Stimulated activated effector memory CD8-positive, alpha-beta T cell treated with anti-CD3 and anti-CD28 coated beads, Interleukin-12 subunit alpha, Interleukin-12 subunit beta, amount 100 ng/mL, for 72 hours (primary cell): Measurements from ENCODE around the gene VWA7.

ENCODE experiments used
- ATAC-seq: fragments of 150-1000 bp; cut with Tn5 transposase; 2 replicates; pipeline ENCODE4 v1.10.0; 2021
- DNase-seq, 2 donors: peaks; one replicate each; pipeline ENCODE4 v3.0.0; 2021 to 2022; ENCODE audit warnings: low spot score in 2 of 2
- H3K27ac Mint-ChIP-seq: one replicate; pipeline ENCODE4 v1.8.0; 2022; ENCODE audit warnings: mild to moderate bottlenecking, mixed read lengths
- H3K36me3 Mint-ChIP-seq: one replicate; pipeline ENCODE4 v1.8.0; 2022; ENCODE audit warnings: mild to moderate bottlenecking, mixed read lengths
- H3K4me1 Mint-ChIP-seq: one replicate; pipeline ENCODE4 v1.8.0; 2022; ENCODE audit warnings: mixed read lengths
- H3K4me3 Mint-ChIP-seq: one replicate; pipeline ENCODE4 v1.8.0; 2022; ENCODE audit warnings: mild to moderate bottlenecking, mixed read lengths
- H3K9me3 Mint-ChIP-seq: one replicate; pipeline ENCODE4 v1.8.0; 2022; ENCODE audit warnings: mixed read lengths

Gene VWA7

GRCh38 chr6:31792761-31793171 lies 15.6 kb upstream of the VWA7 start:
- no peak for DNase-seq
- Mint-ChIP-seq H3K9me3 (no peaks in the 10 kb centered on the region), H3K4me3 (peak overlapping the region; percentile 95), H3K27ac (peak overlapping the region; percentile 99), H3K36me3 (peaks cover 68% of the 10 kb centered on the region), H3K4me1 (peaks cover 40% of the 10 kb centered on the region)
- no peak for ATAC-seq

- H3K36me3 Mint-ChIP-seq, result peaks cover 73% of the 10 kb centered on the region
- DNase-seq, result no peak
- no peak overlapping the region for H3K4me3 Mint-ChIP-seq
- peaks cover 36% of the 10 kb centered on the region for H3K4me1 Mint-ChIP-seq
- peak overlapping the region; percentile 99 for H3K27ac Mint-ChIP-seq
- no peaks in the 10 kb centered on the region for H3K9me3 Mint-ChIP-seq
- ATAC-seq, result no peak
Measured at GRCh38 chr6:31792090-31792374, 14.9 kb upstream of the VWA7 start.

DNA sequence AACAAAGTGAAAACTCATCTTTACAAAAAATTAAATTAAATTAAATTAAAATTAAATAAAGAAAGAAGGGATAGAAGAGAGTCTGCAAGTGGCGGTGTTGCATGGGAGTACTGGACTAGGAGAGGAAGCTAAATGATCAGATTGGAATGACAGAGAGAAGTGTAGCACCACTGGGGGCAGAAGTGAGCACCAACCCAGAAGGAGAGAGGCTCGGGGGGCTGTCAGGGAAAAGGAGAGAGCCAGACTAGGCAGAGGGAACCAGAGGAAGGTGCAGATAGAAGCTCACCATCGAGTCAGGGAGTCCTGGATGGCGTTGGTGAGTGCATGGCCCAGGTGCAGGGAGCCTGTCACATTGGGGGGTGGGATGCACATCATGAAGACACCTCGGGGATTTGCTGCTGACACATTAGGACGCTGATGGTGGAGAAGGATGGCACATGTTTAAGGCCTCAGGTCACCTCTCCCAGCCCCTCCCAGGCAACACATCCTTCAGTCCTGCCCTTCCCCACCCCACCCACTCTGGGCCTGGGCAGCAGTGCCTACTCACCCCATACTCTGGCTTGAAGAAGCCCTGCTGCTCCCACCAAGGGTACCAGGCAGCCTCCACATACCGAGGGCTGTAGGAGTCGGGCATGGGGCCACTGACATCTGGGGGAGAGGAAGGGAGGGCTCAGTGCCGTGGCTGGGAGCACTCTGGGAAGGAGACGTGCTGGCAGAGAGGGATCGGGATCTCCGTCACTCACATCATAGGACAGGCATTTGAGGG lies 14.4 kb upstream of the VWA7 start:
- no peak for ATAC-seq
- DNase-seq, result no peak
- Mint-ChIP-seq H3K36me3 (peaks cover 78% of the 10 kb centered on the region), H3K27ac (peak overlapping the region; percentile 99), H3K4me1 (peaks cover 36% of the 10 kb centered on the region), H3K9me3 (no peaks in the 10 kb centered on the region), H3K4me3 (no peak overlapping the region)

GRCh38 chr6:31785475-31785874 lies 8.3 kb upstream of the VWA7 start:
- DNase-seq (no peak), ATAC-seq (no peak)
- peak overlapping the region; percentile 64 for H3K27ac Mint-ChIP-seq
- H3K4me1 Mint-ChIP-seq, result peaks cover 10% of the 10 kb centered on the region
- no peaks in the 10 kb centered on the region for H3K9me3 Mint-ChIP-seq
- H3K4me3 Mint-ChIP-seq, result no peak overlapping the region
- peaks cover 91% of the 10 kb centered on the region for H3K36me3 Mint-ChIP-seq

GRCh38 chr6:31784098-31784925 lies 7.2 kb upstream of the VWA7 start:
- ATAC-seq, result no peak
- peaks cover 89% of the 10 kb centered on the region for H3K36me3 Mint-ChIP-seq
- H3K27ac Mint-ChIP-seq, result peak overlapping the region; percentile 64
- no peak overlapping the region for H3K4me3 Mint-ChIP-seq
- no peaks in the 10 kb centered on the region for H3K9me3 Mint-ChIP-seq
- H3K4me1 Mint-ChIP-seq, result peaks cover 10% of the 10 kb centered on the region
- no peak for DNase-seq

GRCh38 chr6:31782126-31782855 lies 5.2 kb upstream of the VWA7 start:
- Mint-ChIP-seq H3K36me3 (peaks cover 82% of the 10 kb centered on the region), H3K27ac (peak overlapping the region; percentile 45), H3K4me1 (peaks cover 18% of the 10 kb centered on the region), H3K9me3 (no peaks in the 10 kb centered on the region), H3K4me3 (no peak overlapping the region)
- no peak for DNase-seq
- ATAC-seq, result no peak

GRCh38 chr6:31781244-31782125 lies 4.4 kb upstream of the VWA7 start:
- peaks cover 26% of the 10 kb centered on the region for H3K4me1 Mint-ChIP-seq
- H3K9me3 Mint-ChIP-seq, result no peaks in the 10 kb centered on the region
- peak overlapping the region; percentile 29 for H3K27ac Mint-ChIP-seq
- no peak overlapping the region for H3K4me3 Mint-ChIP-seq
- DNase-seq, result no peak
- no peak for ATAC-seq
- H3K36me3 Mint-ChIP-seq, result peaks cover 81% of the 10 kb centered on the region

- Mint-ChIP-seq H3K9me3 (no peaks in the 10 kb centered on the region), H3K4me1 (peaks cover 34% of the 10 kb centered on the region), H3K4me3 (no peak overlapping the region), H3K27ac (peak overlapping the region; percentile 29), H3K36me3 (peaks cover 73% of the 10 kb centered on the region)
- DNase-seq (no peak), ATAC-seq (no peak)
Measured at GRCh38 chr6:31780507-31781243, 3.5 kb upstream of the VWA7 start.

- Mint-ChIP-seq H3K36me3 (peaks cover 65% of the 10 kb centered on the region), H3K27ac (no peak overlapping the region), H3K4me3 (no peak overlapping the region), H3K9me3 (no peaks in the 10 kb centered on the region), H3K4me1 (peaks cover 41% of the 10 kb centered on the region)
- ATAC-seq, result no peak
- DNase-seq, result no peak
Measured at GRCh38 chr6:31779908-31780307, 2.8 kb upstream of the VWA7 start.

DNA sequence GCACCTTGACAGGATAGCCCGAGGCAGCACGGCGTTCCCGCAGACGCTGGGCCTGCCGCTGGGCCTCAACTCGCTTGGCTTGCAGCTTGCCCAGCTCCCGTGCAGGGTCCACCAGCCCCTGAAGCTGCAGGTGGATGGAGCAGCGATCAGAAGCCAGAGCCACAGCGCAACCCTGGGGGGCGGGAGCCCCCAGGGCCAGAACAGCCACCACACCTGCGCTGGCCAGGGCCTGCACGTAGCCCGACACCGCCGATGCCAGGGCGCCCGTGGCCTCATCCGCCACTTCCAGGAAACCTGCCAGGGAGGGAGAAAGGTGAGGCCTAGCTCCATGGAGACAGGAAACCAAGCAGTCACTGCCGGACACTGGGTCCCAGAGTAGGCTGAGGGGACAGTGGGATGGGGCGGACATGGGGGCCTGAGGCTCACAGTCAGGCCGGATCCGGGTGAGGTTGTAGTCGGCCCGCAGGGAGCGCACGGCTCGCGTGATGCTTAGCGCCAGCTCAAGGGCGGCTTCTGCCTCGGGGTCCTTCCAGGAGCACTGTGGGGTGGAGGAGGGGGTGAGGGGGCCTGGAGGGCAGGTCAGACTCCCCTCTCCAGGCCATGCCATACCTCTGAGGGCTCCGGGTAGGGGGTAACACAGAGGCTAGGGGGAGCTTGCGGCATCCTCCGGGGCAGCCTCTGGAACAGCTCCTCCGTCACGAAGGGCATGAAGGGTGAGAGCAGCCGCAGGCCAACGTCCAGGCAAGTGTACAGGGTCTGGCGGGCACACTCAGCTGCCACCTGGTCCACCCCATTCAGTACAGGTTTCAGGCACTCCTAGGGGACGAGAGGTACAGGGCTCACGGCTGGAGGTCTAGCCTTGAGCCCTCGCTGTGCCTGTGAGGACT lies 2.1 kb upstream of the VWA7 start:
- Mint-ChIP-seq H3K4me3 (no peak overlapping the region), H3K36me3 (peaks cover 58% of the 10 kb centered on the region)
- ATAC-seq, result no peak

DNA sequence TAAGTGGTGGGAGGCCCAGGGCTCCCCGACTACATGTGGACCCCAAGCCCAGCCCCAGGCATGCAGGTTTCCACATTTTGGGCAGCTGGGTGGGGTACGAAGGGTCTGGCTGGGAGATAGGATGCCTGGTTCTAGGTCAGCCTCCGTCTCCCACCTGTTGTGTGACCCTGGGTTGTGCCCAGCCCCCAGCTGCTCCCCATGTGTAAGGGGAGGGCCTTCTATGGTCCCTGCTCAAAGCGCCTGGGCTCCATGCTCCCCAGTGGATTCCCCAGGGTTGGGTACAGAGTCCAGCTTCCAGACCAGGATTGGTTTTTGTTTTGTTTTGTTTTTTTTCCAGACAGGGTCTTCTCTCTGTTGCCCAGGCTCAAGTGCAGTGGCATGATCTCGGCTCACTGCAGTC lies 1.1 kb upstream of the VWA7 start:
- DNase-seq (no peak), ATAC-seq (no peak)
- no peak overlapping the region for H3K4me3 Mint-ChIP-seq
- H3K27ac Mint-ChIP-seq, result peak overlapping the region; percentile 91
- H3K36me3 Mint-ChIP-seq, result peaks cover 48% of the 10 kb centered on the region
- H3K9me3 Mint-ChIP-seq, result no peaks in the 10 kb centered on the region
- peaks cover 31% of the 10 kb centered on the region for H3K4me1 Mint-ChIP-seq

More for the DNA sequence above, 2.1 kb upstream of the VWA7 start:
- Mint-ChIP-seq H3K9me3 (no peaks in the 10 kb centered on the region), H3K4me1 (peaks cover 35% of the 10 kb centered on the region), H3K27ac (no peak overlapping the region)
- DNase-seq, result no peak

GRCh38 chr6:31777667-31778050 lies 531 bp upstream of the VWA7 start:
- ATAC-seq, result no peak
- Mint-ChIP-seq H3K4me1 (peaks cover 36% of the 10 kb centered on the region), H3K9me3 (no peaks in the 10 kb centered on the region), H3K27ac (peak overlapping the region; percentile 91), H3K36me3 (peaks cover 42% of the 10 kb centered on the region), H3K4me3 (peak overlapping the region; percentile 68)
- no peak for DNase-seq

DNA sequence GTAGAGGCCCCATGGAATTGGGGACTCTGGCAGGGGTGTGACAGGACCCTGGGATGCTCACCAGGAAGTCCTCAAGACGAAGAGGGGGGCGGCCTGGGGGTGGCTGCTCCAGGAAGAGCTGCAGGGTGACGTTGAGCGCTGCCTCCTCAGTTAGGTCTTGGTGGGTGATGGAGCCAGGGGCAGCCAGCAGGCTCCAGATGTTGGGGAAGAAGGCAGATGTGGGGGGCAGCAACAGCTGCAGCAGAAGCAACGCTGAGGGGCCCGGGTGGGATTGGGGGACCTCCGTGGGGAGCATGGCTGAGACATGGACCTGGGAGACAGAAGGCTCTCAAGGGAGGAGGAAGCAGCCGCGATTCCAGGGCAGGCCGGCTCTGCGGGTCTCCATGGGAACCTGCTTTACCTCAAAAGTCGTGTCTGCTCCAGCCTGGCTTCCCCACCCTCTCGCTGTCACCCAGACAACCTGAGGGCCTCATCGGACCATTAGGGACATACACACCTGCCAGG lies 591 bp downstream of the VWA7 start:
- peaks cover 39% of the 10 kb centered on the region for H3K4me1 Mint-ChIP-seq
- peak overlapping the region; percentile 68 for H3K4me3 Mint-ChIP-seq
- peaks cover 31% of the 10 kb centered on the region for H3K36me3 Mint-ChIP-seq
- DNase-seq (no peak), ATAC-seq (no peak)
- H3K9me3 Mint-ChIP-seq, result no peaks in the 10 kb centered on the region
- H3K27ac Mint-ChIP-seq, result peak overlapping the region; percentile 91
